Mucosa of gallbladder (tissue), 1 donor: ENCODE results near the gene PTPRN2. TPM values are rescaled to one million over a fixed set of nuclear protein-coding genes. Genes with fewer than 3 reads are reported as not detected.
"Not testable (repeated sequence)": the region's sequence is repeated elsewhere in the genome, so short reads cannot be mapped to it uniquely, and the experiment has no call there.

Source experiments
- DNase-seq: peaks from one replicate; pipeline ENCODE4 v3.0.0-alpha.2; 2020; ENCODE audit warnings: low spot score
- total RNA-seq: library from RNA; stranded (reverse); gene quantifications from one replicate; pipeline ENCODE4 v1.2.1, GENCODE V29; 2021
- donor health status: DM: no; HTN: no; CAD: no.

The PTPRN2 gene
- total RNA-seq, 1 donor from 2014 or later: 11.9 TPM

DNA sequence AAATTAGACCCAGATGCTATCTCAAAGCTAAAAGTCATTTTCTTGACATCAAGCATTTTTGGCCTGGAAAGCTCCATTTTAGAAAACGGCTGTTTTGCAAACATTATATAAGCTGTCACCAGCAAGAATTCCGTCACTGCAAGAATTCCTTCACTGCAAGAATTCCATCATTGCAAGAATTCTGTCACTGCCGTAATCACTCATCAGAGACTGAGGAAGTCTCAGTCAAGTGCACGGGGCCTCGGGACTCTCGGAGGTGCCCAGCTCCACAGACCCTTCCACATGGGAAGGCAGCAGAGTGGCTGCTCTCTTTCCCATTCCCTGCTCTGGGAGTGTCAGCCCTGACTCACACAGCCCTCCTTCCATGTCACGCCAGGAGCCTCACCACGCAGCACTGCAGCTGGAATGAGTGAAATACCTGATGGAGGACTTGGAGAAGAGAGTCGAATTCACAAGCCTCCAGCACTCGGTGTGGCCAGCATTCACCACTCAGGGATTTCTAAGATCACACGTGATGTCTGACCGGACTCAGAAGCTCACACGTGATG lies 168.3 kb downstream of the PTPRN2 start:
- DNase-seq: no peak

DNA sequence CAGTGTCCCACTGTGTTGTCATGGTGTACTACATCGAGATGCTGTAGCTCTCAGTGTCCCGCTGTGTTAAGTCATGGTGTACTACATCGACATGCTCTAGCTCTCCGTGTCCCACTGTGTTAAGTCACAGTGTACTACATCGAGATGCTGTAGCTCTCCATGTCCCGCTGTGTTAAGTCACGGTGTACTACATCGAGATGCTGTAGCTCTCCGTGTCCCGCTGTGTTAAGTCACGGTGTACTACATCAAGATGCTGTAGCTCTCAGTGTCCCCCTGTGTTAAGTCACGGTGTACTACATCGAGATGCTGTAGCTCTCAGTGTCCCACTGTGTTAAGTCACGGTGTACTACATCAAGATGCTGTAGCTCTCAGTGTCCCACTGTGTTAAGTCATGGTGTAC lies 169.2 kb downstream of the PTPRN2 start:
- DNase-seq: not testable (repeated sequence)

DNA sequence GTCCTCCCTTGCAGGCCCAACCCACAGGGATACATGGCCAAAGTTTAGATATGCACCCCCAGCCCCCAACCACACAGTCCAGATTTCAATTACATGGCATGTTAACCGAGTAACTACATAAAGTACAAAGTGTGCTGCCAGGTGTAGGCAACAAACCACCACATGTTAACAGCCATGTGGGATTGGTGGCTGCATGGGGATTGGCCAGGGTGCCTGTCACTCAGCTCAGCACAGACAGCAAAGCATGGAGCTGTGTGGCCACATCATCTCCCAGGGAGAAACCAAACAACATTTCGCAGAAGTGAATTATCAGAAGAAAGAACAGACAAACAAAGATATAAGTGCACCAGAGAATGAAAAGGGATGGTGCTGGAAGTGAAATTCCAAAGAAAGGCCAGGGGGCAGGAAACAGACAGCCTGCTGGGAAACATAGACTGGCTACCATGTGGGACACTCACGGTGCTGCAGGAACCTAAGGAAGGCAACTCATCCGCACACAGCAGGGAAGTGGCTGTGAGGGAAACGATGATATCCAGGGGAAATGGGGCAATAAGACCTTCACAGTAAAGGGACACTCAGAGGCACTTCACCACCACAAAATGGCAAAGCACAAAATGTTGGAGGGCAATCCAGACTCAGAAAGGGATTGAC lies 171.2 kb downstream of the PTPRN2 start:
- DNase-seq: no peak

DNA sequence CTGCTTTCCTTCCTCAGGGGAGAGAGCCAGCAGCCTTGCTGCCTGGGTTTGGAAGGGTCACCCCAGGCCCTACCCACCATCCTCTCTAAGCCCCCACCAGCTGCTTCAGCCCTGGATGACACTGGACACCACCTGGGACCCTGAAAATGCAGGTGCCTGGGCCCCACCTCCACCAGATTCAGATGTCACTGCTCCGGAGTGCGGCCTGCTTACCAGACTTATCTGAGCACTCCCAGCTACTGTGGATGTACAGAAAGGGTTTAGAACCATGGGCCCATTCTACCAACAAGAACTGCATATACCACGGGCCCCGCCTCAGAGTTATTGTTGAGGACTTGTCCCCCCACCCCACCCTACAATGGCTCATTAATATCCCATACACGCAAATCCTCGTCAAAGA lies 172.3 kb downstream of the PTPRN2 start:
- DNase-seq: no peak

DNA sequence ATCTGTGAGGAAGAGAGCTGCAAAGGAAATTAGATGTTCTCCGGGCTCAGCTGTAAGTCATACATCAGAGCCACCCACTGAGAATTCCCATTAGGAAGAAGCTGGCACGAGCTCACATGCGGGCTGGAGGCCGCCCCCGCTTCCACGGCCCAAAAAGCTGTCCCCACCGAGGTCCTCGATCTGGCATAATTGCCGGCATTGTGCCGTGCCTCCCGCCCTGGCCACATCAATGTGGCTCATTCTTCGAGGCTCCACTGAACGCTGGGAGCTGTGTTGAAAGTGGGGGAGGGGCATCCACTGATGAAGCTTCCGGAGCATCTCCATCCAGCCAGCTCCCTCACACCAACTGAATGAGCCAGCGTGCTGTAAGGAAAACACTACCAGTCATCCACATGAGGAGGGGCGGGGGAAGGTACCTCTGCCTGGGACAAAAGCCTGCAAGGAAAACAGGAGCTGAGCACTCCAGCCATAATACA lies 173.1 kb downstream of the PTPRN2 start:
- DNase-seq: no peak

DNA sequence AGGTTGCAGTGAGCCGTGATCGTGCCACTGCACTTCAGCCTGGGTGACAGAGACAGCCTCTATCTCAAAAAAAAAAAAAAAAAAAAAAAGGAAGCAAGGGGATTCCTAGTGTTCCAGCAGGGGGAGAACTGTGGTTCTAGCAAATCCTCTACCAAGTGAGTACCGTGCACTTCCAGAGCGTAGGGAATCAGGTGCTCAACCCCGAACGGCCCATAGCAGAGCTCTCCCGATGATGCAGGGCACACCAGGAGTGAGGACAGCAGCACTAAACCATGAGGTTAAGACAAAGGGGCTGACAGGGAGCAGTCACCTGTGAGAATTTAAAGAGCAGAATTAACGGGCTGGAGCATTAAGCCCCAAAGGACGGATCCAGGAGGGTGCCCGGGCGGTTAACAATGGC lies 173.6 kb downstream of the PTPRN2 start:
- no peak for DNase-seq

DNA sequence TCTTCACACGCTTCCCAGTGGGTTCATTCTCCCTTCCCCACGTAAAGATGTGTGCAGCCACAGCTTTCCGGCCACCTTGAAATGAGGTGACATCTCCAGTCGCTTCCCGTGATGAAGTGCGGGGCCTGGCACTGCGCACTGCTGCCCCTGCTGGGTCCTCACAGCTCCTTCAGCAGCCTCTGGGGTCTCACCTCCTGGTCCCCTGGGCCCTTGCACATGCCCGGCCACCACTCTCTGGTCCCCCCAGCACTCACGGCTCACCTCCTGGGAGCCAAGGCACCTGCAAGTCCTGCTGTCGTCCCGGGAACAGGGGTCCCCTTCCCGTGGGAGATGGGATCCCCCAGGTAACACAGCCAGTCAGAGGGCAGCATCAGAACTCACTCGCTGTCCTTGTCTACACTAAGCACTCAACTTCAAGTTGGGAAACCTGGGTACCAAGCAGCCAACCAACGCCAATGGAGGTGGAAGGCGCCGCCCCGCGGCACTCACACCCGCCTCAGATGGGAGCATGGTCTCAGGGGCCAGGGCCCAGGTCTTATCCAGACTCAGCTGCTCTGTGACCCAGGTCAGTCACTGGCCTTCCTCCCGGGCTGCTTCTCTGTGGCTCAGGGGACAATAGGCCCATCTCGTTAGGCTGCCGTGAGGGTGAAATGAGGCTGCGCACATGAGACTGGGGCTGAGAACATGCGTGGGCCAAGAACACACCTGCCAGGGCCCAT lies 176.2 kb downstream of the PTPRN2 start:
- DNase-seq: no peak

DNA sequence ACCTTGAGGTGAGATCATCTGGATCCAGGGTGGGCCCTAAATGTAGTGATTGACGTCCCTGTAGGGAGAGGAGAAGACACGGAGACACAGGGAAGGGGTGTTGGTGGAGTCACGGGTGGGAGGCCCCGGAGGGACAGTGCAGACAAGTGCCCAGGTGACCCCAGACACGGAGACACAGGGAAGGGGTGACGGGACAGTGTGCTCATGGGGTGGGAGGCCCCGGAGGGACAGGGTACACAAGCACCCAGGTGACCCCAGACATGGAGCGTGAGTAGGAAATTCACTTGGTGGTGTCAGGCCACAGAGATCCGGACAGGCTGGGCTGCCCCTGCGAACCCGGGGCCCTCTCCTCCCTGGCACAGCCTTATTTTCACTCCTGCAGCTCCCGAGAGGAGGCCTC lies 176.9 kb downstream of the PTPRN2 start:
- DNase-seq: no peak

DNA sequence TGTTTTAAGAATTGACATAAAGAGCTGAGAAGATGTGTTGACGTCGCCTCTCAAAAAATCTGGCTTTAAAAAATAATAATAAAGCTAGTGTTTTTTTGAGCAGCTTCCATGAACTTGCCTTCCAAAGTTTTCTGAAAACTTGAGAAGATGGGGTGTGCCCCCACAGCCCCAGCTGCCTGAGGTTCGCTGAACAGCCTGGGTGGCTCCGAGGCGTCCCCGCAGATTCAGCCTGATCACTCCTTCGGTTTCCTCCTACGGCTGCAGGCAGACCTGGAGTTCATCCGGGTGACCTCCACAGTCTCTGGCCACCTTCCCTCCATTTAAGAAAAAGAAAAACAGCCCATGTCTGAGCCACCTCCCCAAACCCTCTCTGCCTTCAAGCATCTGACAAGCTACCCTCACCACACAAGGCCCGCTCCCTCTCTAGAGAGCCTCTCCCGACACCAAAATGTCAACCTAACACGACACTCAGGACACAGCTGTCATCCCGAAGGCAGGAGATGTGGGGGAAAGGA lies 177.8 kb downstream of the PTPRN2 start:
- no peak for DNase-seq

DNA sequence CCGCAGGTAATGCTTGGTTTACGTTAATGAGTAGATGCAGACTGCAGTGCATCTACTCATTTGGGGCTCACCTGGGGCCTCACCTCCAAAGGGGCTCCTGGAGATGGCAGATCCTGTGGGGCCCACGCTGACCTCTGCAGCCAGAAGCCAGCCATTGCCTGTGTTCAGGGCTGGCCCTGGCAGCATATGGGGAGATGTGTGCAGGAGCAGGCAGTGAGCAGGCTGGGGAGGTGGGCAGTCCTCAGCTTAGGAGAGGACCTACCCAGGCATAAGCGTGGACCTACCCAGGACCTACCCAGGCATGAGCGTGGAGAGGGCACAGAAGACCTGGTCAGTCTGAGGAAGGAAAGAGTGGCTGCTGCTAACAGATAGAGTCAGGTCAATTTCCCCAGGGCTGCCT lies 178.5 kb downstream of the PTPRN2 start:
- no peak for DNase-seq

DNA sequence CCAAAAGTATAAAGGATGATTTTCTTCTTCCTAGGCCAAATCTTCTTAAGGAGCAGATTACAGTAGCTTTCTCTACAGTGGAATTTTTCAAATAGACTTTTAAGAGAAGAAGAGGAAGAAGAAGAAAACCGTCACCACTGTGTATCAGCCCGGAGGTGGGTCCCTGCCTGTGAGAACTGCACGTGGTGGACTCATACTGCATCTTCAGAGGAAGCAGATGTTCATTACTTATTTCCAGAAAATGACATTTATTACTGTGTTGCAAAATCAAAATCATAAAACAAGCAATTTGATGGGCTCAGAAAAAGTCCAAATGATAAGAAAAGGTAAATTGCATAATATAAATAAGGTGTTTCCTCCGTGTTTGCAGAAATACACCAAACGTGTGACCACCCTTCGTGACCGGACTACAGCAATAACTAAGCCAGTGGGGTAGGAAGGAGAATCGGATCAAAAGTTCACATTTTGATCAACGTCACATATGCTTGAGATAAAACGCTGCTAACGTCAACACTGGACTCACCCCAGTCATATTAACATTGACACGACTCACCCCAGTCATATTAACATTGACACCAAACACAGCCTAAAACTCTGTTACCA lies 179.2 kb downstream of the PTPRN2 start:
- no peak for DNase-seq

DNA sequence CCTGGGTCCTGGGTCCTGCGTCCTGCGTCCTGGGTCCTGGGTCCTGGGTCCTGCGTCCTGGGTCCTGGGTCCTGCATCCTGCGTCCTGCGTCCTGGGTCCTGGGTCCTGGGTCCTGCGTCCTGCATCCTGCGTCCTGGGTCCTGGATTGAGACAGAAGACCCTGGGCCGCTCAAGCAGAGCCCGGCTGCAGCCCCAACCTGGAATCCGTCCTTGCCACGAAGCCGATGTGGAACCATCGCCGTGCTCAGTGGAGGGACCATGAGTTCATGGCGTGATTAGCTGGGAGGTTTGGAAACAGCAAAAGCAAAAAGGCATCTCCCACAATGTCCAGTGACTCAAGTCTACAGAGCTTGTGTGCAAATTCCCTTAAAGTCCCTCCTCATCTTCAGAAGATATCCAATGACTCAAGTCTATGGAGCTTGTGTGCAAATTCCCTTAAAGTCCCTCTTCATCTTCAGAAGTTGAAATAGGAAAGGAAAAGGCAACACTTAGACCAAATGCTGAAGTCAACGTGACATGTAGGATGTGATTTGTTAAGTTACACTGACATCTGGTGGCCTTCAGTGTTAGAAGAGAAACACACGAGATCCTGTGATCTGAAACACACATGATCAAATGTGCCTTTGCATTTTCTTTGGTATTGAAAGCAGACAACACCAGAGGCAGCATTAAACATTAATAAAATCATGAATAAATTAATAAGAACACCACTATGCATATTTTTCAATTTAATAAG lies 179.9 kb downstream of the PTPRN2 start:
- no peak for DNase-seq

DNA sequence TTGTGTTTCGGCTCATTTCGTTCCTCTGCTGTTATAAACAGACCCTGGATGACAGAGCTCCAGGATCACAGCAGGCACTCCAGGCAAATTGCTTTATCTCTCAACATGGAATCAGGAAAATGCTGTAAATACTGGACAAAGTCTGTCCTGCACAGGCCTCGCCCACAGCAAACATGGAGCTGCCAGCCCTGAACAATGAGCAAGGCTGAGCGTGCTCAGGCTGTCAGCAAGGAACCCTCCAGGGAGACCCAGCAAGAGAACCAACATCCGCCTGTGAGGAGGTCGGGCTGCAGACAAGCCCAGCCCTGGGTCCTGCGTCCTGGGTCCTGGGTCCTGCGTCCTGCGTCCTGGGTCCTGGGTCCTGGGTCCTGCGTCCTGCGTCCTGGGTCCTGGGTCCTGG lies 180.8 kb downstream of the PTPRN2 start:
- DNase-seq: no peak

DNA sequence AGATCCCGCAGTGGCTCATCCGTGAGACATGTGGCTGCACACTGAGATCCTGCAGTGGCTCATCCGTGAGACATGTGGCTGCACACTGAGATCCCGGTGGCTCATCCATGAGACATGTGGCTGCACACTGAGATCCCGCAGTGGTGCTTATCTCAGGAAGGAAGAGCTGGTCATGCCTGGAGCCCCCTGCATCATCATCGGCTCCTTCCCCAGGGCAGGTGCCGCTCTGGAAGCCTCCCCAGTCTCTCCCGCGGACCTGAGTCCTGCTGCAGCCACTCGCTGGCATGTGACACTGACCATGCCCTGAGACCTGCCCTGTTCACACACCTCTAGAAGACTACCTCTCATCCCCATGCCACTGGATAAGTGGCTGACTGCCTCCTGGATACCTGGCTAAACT lies 181.3 kb downstream of the PTPRN2 start:
- no peak for DNase-seq

DNA sequence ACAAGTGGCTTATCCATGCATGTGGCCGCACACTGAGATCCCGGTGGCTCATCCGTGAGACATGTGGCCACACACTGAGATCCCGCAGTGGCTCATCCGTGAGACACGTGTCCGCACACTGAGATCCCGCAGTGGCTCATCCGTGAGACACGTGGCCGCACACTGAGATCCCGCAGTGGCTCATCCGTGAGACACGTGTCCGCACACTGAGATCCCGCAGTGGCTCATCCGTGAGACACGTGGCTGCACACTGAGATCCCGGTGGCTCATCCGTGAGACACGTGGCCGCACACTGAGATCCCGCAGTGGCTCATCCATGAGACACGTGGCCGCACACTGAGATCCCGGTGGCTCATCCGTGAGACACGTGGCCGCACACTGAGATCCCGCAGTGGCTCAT lies 181.9 kb downstream of the PTPRN2 start:
- DNase-seq: not testable (repeated sequence)

DNA sequence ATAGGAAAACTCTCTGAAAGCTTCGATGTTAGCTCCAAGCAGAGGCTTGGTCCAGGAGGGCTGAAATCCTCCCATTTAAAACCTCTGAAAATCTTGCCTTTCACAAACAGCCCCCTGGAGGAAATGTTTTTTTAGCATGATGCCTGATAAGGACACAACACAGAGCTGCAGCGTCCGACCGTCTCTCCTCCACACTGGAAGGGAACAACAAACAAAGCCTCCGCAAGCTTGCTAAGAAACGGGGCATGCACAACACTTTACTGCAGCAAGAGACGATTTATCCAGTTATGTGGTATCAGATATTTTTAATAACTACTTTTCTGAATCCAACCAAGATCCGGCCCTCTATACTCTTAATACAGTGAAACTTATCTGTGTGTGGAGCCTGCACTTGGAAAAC lies 182.3 kb downstream of the PTPRN2 start:
- no peak for DNase-seq

DNA sequence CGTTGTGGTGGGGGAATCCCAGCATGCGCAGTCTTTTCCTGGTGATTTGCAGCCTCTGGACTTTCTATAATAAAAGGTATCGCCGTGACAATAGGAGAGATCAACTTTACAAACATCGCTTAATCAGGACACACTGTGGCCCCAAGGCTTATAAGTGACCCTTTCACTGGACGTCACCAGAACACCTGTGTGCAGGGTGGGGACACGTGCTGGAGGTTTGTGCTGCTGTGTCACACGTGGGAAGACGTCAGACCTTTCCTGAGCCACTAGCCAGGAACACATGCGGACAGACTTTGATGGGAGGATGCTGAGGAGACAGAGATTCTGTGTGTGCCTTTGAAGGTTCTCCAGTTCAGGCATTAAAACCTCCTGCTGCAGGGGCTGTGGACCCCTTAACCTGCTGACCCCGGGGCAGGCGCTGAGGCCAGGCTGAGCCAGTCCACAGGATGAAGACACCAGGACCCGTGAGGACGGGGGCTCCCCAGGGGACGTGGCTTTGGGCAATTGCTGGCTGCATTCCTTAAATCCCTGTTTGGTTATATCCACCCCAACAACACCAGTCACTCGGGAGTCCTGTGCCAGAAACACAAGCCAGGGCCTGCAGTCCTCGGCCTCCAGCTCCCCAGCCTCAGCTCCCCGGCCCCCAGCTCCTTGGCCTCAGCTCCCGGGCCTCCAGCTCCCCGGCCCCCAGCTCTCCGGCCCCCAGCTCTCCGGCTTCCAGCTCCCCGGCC lies 183.4 kb downstream of the PTPRN2 start:
- DNase-seq: no peak

DNA sequence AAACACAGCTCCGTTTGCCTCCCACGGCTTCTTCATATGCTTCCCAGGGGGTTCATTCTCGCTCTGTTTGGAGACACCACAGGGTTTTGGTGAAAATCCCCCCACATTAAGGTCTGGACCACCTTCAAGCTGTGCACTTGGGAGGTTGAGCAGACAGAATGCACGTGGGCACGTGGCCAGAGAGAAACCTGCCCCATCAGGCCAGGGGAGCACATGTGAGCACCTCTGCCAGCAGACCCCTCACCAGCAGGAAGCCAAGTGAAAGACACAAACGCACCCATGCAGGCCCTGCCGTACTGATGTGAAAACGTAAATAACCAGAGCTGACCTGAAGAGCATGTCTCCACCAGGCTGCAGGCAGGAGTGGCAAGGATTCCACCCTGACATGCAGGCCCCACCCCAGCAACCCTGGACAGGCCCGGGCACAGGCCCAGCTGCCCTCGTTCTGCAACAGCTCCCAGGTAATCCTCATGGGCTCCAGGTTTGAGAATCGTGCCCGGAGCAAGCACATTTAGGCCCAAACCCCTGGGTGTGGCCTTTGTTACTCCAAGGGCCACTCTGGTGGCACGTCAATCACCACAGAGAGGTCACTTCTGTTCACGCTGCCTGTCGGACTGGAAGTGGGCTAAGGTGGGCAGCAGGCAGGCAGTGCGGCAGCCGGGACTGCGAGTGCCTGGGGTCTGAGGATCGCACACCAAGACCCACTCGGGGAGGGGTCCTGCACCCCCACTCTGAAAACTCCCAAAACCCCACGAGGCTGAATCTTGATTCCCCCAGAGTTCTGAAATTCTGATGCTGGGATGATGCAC lies 184.4 kb downstream of the PTPRN2 start:
- DNase-seq: no peak

DNA sequence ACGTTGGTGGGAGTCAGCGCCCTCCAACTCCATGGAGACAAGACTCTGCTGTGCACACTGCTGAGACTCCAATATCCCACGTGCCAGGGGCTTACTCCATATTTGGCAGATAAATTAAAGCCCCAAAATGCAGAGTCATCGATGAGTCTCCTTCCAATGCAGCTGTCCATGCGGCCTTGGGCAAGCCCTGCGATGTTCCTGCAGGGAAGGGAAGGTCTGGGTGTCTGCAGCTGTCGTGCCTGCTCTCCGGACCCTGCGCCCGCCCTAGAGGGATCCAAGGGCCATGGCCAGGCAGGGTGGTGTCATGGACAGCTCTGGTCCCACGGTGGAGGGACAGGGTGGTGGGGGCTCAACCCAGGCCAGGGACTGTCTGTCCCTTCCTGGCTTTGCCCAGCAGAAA lies 185.2 kb downstream of the PTPRN2 start:
- no peak for DNase-seq

DNA sequence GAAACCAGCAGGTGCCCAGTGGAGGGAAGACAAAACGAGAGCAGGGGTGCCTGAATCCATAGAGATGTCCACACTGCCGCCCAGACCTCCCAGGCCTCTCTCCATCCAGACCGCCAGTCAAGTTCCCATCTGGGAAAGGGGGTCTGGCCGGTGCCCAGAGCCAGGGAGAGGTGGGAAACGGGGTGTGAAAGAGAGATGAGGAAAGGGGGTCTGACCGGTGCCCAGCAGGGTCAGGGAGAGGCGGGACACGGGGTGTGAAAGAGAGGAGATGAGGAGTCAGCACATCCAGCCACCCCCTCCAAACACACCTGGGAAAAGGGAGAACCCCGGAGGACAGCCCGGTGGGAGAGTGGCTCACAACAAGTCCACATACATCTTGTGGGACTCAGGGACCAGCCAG lies 185.8 kb downstream of the PTPRN2 start:
- DNase-seq: no peak
